Glutamatergic neuron (in vitro differentiated cells): ENCODE results near the gene PRICKLE2. TPM values are rescaled to one million over a fixed set of nuclear protein-coding genes. Genes with fewer than 3 reads are reported as not detected.

Experiments
- DNase-seq: peaks from one replicate; pipeline ENCODE4 v3.0.0; 2022
- H3K27ac Mint-ChIP-seq: one replicate; pipeline ENCODE4 v1.8.0; 2020; ENCODE audit warnings: mild to moderate bottlenecking, mixed read lengths, inconsistent platforms; ENCODE audit not compliant: unreplicated experiment
- H3K27me3 Mint-ChIP-seq: one replicate; pipeline ENCODE4 v1.8.0; 2020; ENCODE audit warnings: mild to moderate bottlenecking, moderate library complexity, mixed read lengths, inconsistent platforms; ENCODE audit not compliant: unreplicated experiment
- H3K36me3 Mint-ChIP-seq: one replicate; pipeline ENCODE4 v1.8.0; 2020; ENCODE audit warnings: mild to moderate bottlenecking, mixed read lengths, inconsistent platforms; ENCODE audit not compliant: unreplicated experiment
- H3K4me1 Mint-ChIP-seq: one replicate; pipeline ENCODE4 v1.8.0; 2020; ENCODE audit warnings: mild to moderate bottlenecking, low read depth, mixed read lengths, inconsistent platforms; ENCODE audit not compliant: unreplicated experiment
- H3K4me3 Mint-ChIP-seq: one replicate; pipeline ENCODE4 v1.8.0; 2020; ENCODE audit warnings: mild to moderate bottlenecking, mixed read lengths, inconsistent platforms; ENCODE audit not compliant: unreplicated experiment
- H3K9me3 Mint-ChIP-seq: one replicate; pipeline ENCODE4 v1.8.0; 2020; ENCODE audit warnings: mild to moderate bottlenecking, moderate library complexity, mixed read lengths, inconsistent platforms; ENCODE audit not compliant: unreplicated experiment
- CTCF ChIP-seq: fragments of 200-600 bp; sonication (generic); IDR thresholded peaks from one replicate; pipeline ENCODE4 v1.5.0; 2021; ENCODE audit not compliant: partially characterized antibody, unreplicated experiment
- total RNA-seq: library from RNA; stranded (reverse); fragmentation: NEBNext Ultra II Directional; extraction: Animal tissue kit (Norgen Biotek cat#: 25700); gene quantifications from one replicate; pipeline ENCODE4 v1.2.1, GENCODE V29; 2021; ENCODE audit not compliant: unreplicated experiment

The PRICKLE2 gene
- total RNA-seq, 1 donor from 2014 or later: 18.9 TPM

- TF ChIP-seq CTCF: no peak
- H3K4me3 Mint-ChIP-seq: no peak overlapping the region
- peaks cover 2% of the 10 kb centered on the region for H3K9me3 Mint-ChIP-seq
- no peaks in the 10 kb centered on the region for H3K27me3 Mint-ChIP-seq
- no peak for DNase-seq
- no peaks in the 10 kb centered on the region for H3K36me3 Mint-ChIP-seq
- peaks cover 15% of the 10 kb centered on the region for H3K4me1 Mint-ChIP-seq
- H3K27ac Mint-ChIP-seq: no peak overlapping the region
These were observed 136.7 kb downstream of the PRICKLE2 start for GRCh38 chr3:64088408-64089205.

- Mint-ChIP-seq H3K9me3 (no peaks in the 10 kb centered on the region), H3K27me3 (no peaks in the 10 kb centered on the region), H3K36me3 (no peaks in the 10 kb centered on the region), H3K4me1 (peaks cover 18% of the 10 kb centered on the region), H3K4me3 (peak overlapping the region; percentile 21), H3K27ac (peak overlapping the region; percentile 41)
- no peak for DNase-seq
- no peak for TF ChIP-seq CTCF
These were observed 138.6 kb downstream of the PRICKLE2 start for GRCh38 chr3:64086479-64087252.

- Mint-ChIP-seq H3K9me3 (peaks cover 2% of the 10 kb centered on the region), H3K27ac (no peak overlapping the region), H3K36me3 (no peaks in the 10 kb centered on the region), H3K4me1 (peaks cover 18% of the 10 kb centered on the region), H3K27me3 (no peaks in the 10 kb centered on the region), H3K4me3 (no peak overlapping the region)
- DNase-seq: no peak
- TF ChIP-seq CTCF: no peak
These were observed 140.6 kb downstream of the PRICKLE2 start for GRCh38 chr3:64084640-64085039.

- Mint-ChIP-seq H3K4me1 (peaks cover 18% of the 10 kb centered on the region), H3K27ac (no peak overlapping the region), H3K4me3 (no peak overlapping the region), H3K27me3 (no peaks in the 10 kb centered on the region), H3K9me3 (peaks cover 5% of the 10 kb centered on the region), H3K36me3 (no peaks in the 10 kb centered on the region)
- TF ChIP-seq CTCF: no peak
- no peak for DNase-seq
These were observed 141.7 kb downstream of the PRICKLE2 start for GRCh38 chr3:64083575-64083974.
